ENCODE results near the gene CCDC148. TPM values are rescaled to one million over a fixed set of nuclear protein-coding genes. Genes with fewer than 3 reads are reported as not detected.

The CCDC148 gene
- total RNA-seq: 26.3 TPM

DNA sequence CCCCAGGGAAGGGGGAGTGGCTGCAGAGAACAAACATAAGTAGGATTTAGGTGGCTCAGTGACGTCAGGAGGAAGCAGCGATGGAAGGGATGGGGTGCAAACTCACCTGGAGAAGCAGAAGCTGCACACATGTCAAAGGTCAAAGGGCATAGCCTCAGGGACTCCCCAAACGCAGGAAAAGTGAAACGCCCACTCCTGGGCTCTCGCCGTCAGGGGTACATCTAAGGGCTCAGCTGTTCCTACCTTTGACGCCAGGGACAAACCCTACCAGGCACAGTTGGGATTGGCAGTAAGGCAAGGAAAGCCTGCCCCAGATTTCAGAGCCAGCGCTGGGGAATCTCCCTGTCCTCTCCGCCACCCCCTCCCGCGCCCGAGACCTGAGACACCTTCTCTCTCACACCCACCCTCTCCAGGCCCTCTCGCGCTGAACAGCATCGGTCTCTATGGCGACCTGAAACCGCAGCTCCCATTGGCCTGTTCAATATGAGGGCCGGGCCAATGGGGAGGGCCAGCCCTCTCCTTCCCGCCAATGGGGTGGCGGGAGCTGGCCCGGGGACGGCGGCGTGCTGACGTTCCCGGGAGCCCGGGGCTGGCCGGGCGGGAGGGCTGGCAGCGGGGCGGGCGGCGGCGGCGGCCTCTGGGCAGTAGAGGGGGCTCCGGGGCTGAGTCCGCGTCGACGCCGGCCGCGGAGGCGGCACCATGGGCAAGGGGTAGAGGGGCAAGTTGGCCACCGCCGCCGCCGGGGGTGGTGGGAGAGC, at the start of gene CCDC148, which contains the start of gene PKP4:
TSS of gene CCDC148 (minus strand) at position 445 of the 758 bp plus-strand sequence. CDS start at position 131, 314 bp downstream.
TSS of gene PKP4 (plus strand) at position 644 of the 758 bp plus-strand sequence. CDS start 76,233 bp downstream, outside the sequence.

Small RNAs within 50 kb of the gene (small RNA-seq; reads per million reads assigned to genes)
- not detected for gene RN7SL393P

Other genes starting within 250 kb of the CCDC148 start
- 105 TPM for gene PKP4, start 199 bp upstream of the CCDC148 start, total RNA-seq

All from diencephalon (tissue), 1 donor.